Hepatocyte (in vitro differentiated cells): ENCODE results near the gene M1AP.

Source experiments
- EZH2 ChIP-seq: fragments of 200-600 bp; sonication (generic); IDR thresholded peaks from 2 replicates; pipeline ENCODE4 v1.6.1; 2016; ENCODE audit warnings: antibody characterized with exemption, mild to moderate bottlenecking, borderline replicate concordance
- EZH2phosphoT487 ChIP-seq: fragments of 200-600 bp; sonication (generic); IDR thresholded peaks from one replicate; pipeline ENCODE4 v1.6.1; 2018; ENCODE audit warnings: antibody characterized with exemption, mild to moderate bottlenecking, low read depth, moderate library complexity; ENCODE audit not compliant: unreplicated experiment, severe bottlenecking
- TF ChIP-seq, protein P1 (sequence below): fragments of 200-600 bp; sonication (generic); IDR thresholded peaks from 2 replicates; pipeline ENCODE4 v1.5.1; 2016; ENCODE audit warnings: antibody characterized with exemption, mild to moderate bottlenecking; ENCODE audit not compliant: poor library complexity

GRCh38 chr2:74694281-74694680, 46.2 kb upstream of the M1AP start:
- TF ChIP-seq, protein P1, sequence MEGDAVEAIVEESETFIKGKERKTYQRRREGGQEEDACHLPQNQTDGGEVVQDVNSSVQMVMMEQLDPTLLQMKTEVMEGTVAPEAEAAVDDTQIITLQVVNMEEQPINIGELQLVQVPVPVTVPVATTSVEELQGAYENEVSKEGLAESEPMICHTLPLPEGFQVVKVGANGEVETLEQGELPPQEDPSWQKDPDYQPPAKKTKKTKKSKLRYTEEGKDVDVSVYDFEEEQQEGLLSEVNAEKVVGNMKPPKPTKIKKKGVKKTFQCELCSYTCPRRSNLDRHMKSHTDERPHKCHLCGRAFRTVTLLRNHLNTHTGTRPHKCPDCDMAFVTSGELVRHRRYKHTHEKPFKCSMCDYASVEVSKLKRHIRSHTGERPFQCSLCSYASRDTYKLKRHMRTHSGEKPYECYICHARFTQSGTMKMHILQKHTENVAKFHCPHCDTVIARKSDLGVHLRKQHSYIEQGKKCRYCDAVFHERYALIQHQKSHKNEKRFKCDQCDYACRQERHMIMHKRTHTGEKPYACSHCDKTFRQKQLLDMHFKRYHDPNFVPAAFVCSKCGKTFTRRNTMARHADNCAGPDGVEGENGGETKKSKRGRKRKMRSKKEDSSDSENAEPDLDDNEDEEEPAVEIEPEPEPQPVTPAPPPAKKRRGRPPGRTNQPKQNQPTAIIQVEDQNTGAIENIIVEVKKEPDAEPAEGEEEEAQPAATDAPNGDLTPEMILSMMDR: no peak
- TF ChIP-seq EZH2 (no peak), EZH2phosphoT487 (no peak)
